ENCODE results near the gene MOAP1. TPM values are rescaled to one million over a fixed set of nuclear protein-coding genes. Genes with fewer than 3 reads are reported as not detected.

The MOAP1 gene
- polyA plus RNA-seq, 1 of the 3 experiments (the other 2 are of a cell fraction): 25.0 TPM

DNA sequence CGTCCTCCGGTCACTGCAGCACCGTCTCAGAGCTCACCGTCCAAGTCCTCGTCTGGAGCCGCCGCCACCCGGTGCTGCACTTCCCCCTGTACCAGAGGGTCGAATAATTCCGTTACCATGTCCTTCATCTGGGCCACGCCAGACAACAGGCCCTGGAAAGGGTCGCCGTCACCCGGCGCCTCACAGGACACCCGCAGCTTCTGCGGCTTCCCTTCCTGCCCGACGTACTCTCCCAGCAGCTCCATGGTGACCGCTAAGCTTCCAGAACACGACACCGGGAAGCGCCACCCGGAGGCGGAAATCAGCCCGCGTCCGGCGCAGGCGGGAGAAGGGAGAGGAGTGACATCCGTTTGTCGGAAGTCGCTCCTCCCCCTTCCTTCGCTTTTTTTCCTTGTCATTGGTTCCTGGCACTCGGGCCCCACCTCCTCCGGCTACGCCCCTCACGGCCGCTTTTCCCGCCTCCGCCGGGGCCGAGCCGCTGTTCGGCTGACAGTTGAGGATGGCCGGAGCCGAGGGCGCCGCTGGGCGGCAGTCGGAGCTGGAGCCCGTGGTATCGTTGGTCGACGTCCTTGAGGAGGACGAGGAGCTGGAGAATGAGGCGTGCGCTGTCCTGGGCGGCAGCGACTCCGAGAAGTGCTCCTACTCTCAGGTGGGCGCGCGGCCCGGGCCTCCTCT, 22.2 kb upstream of the MOAP1 start, which contains the start of the genes GON7 and UBR7 (continued):
- TF ChIP-seq, protein P1, sequence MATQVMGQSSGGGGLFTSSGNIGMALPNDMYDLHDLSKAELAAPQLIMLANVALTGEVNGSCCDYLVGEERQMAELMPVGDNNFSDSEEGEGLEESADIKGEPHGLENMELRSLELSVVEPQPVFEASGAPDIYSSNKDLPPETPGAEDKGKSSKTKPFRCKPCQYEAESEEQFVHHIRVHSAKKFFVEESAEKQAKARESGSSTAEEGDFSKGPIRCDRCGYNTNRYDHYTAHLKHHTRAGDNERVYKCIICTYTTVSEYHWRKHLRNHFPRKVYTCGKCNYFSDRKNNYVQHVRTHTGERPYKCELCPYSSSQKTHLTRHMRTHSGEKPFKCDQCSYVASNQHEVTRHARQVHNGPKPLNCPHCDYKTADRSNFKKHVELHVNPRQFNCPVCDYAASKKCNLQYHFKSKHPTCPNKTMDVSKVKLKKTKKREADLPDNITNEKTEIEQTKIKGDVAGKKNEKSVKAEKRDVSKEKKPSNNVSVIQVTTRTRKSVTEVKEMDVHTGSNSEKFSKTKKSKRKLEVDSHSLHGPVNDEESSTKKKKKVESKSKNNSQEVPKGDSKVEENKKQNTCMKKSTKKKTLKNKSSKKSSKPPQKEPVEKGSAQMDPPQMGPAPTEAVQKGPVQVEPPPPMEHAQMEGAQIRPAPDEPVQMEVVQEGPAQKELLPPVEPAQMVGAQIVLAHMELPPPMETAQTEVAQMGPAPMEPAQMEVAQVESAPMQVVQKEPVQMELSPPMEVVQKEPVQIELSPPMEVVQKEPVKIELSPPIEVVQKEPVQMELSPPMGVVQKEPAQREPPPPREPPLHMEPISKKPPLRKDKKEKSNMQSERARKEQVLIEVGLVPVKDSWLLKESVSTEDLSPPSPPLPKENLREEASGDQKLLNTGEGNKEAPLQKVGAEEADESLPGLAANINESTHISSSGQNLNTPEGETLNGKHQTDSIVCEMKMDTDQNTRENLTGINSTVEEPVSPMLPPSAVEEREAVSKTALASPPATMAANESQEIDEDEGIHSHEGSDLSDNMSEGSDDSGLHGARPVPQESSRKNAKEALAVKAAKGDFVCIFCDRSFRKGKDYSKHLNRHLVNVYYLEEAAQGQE (IDR thresholded peaks at IDR 0.05; ENCODE audit: low read depth, low read length): no peak
- no peak for TF ChIP-seq GATA2 (CRISPR knock-in tag; IDR thresholded peaks at IDR 0.05)
- no peak for TF ChIP-seq FOXJ3 (CRISPR knock-in tag; IDR thresholded peaks at IDR 0.05)
- TF ChIP-seq MXI1 (IDR thresholded peaks at IDR 0.05; ENCODE audit: low read depth, low read length): peak; percentile 89
- TF ChIP-seq TEAD4 (IDR thresholded peaks at IDR 0.05; ENCODE audit: borderline replicate concordance, insufficient read depth): no peak
- TF ChIP-seq NFIC (IDR thresholded peaks at IDR 0.05; ENCODE audit: borderline replicate concordance): no peak
- 0 out of 2 replicates have a peak, but pooled peaks have one; percentile 11 for TF ChIP-seq RCOR1 (IDR thresholded peaks at IDR 0.05; ENCODE audit: low read length)
- no peak for TF ChIP-seq MEF2A (IDR thresholded peaks at IDR 0.05; ENCODE audit: borderline replicate concordance, low read depth)
- TF ChIP-seq RFX5 (IDR thresholded peaks at IDR 0.05; ENCODE audit: low read length): no peak
- TF ChIP-seq GABPA (IDR thresholded peaks at IDR 0.05; ENCODE audit: low read depth): peak; percentile 95
- TF ChIP-seq, protein P2, sequence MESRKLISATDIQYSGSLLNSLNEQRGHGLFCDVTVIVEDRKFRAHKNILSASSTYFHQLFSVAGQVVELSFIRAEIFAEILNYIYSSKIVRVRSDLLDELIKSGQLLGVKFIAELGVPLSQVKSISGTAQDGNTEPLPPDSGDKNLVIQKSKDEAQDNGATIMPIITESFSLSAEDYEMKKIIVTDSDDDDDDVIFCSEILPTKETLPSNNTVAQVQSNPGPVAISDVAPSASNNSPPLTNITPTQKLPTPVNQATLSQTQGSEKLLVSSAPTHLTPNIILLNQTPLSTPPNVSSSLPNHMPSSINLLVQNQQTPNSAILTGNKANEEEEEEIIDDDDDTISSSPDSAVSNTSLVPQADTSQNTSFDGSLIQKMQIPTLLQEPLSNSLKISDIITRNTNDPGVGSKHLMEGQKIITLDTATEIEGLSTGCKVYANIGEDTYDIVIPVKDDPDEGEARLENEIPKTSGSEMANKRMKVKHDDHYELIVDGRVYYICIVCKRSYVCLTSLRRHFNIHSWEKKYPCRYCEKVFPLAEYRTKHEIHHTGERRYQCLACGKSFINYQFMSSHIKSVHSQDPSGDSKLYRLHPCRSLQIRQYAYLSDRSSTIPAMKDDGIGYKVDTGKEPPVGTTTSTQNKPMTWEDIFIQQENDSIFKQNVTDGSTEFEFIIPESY (IDR thresholded peaks at IDR 0.05; ENCODE audit: borderline replicate concordance, low read depth): no peak
- TF ChIP-seq, protein P3, sequence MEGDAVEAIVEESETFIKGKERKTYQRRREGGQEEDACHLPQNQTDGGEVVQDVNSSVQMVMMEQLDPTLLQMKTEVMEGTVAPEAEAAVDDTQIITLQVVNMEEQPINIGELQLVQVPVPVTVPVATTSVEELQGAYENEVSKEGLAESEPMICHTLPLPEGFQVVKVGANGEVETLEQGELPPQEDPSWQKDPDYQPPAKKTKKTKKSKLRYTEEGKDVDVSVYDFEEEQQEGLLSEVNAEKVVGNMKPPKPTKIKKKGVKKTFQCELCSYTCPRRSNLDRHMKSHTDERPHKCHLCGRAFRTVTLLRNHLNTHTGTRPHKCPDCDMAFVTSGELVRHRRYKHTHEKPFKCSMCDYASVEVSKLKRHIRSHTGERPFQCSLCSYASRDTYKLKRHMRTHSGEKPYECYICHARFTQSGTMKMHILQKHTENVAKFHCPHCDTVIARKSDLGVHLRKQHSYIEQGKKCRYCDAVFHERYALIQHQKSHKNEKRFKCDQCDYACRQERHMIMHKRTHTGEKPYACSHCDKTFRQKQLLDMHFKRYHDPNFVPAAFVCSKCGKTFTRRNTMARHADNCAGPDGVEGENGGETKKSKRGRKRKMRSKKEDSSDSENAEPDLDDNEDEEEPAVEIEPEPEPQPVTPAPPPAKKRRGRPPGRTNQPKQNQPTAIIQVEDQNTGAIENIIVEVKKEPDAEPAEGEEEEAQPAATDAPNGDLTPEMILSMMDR (IDR thresholded peaks at IDR 0.05): no peak
- no peak for TF ChIP-seq EP300 (IDR thresholded peaks at IDR 0.05; ENCODE audit: borderline replicate concordance in 1 of 2, low read depth in 1 of 2, low read length in 1 of 2)
- peak; percentile 73 for TF ChIP-seq TAF1 (IDR thresholded peaks at IDR 0.05; ENCODE audit: borderline replicate concordance, low read depth, low read length)
- no peak for TF ChIP-seq JUND (IDR thresholded peaks at IDR 0.05)
- peak; percentile 91 for TF ChIP-seq SIN3A (IDR thresholded peaks at IDR 0.05; ENCODE audit: borderline replicate concordance, low read depth, low read length)
- TF ChIP-seq, protein P4, sequence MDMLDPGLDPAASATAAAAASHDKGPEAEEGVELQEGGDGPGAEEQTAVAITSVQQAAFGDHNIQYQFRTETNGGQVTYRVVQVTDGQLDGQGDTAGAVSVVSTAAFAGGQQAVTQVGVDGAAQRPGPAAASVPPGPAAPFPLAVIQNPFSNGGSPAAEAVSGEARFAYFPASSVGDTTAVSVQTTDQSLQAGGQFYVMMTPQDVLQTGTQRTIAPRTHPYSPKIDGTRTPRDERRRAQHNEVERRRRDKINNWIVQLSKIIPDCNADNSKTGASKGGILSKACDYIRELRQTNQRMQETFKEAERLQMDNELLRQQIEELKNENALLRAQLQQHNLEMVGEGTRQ (IDR thresholded peaks at IDR 0.05; ENCODE audit: borderline replicate concordance, low read depth, low read length): no peak
- peak; percentile 65 for TF ChIP-seq NRF1 (IDR thresholded peaks at IDR 0.05; ENCODE audit: low read depth, low read length)

Measured in SK-N-SH (cell line).